HepG2 (cell line): ENCODE measurements around the gene GDF15. TPM values are rescaled to one million over a fixed set of nuclear protein-coding genes. Genes with fewer than 3 reads are reported as not detected.

Source experiments
- FIP1L1 ChIP-seq: fragments of 200-400 bp; formaldehyde crosslinking; IDR thresholded peaks from 2 replicates; pipeline ENCODE4 v1.6.1; 2018; ENCODE audit warnings: low read depth, mild to moderate bottlenecking, low read length, moderate library complexity, borderline replicate concordance; ENCODE audit not compliant: insufficient read depth
- GLI4 ChIP-seq: sonication (generic); formaldehyde crosslinking; IDR thresholded peaks from 2 replicates; pipeline ENCODE4 v1.5.1; 2020; ENCODE audit warnings: missing genetic modification reagents, mild to moderate bottlenecking, moderate library complexity, borderline replicate concordance
- HHEX ChIP-seq: IDR thresholded peaks from 2 replicates; pipeline ENCODE4 v1.6.1; 2016; ENCODE audit warnings: control low read depth
- MIER2 ChIP-seq: IDR thresholded peaks from 2 replicates; pipeline ENCODE4 v1.6.1; 2016; ENCODE audit warnings: missing biosample characterization, missing genetic modification reagents
- PHF21A ChIP-seq: sonication (generic); formaldehyde crosslinking; IDR thresholded peaks from 2 replicates; pipeline ENCODE4 v1.5.0; 2020; ENCODE audit warnings: mild to moderate bottlenecking, missing genetic modification reagents
- PRPF4 ChIP-seq: fragments of 200-400 bp; formaldehyde crosslinking; IDR thresholded peaks from 2 replicates; pipeline ENCODE4 v1.6.1; 2016; ENCODE audit warnings: low read length, low read depth; ENCODE audit not compliant: poor library complexity, severe bottlenecking
- RELA ChIP-seq: sonication (generic); formaldehyde crosslinking; IDR thresholded peaks from 2 replicates; pipeline ENCODE4 v1.4.0; 2020; ENCODE audit warnings: missing genetic modification reagents
- ZBTB21 ChIP-seq: sonication (generic); formaldehyde crosslinking; IDR thresholded peaks from 2 replicates; pipeline ENCODE4 v1.4.0; 2020; ENCODE audit warnings: missing genetic modification reagents
- ZNF234 ChIP-seq: sonication (generic); formaldehyde crosslinking; conservative IDR thresholded peaks from 2 replicates; pipeline ENCODE4 v1.5.1; 2020; ENCODE audit warnings: mild to moderate bottlenecking, missing genetic modification reagents
- ZNF547 ChIP-seq: sonication (generic); formaldehyde crosslinking; IDR thresholded peaks from 2 replicates; pipeline ENCODE4 v1.5.1; 2020; ENCODE audit warnings: mild to moderate bottlenecking, missing genetic modification reagents
- polyA plus RNA-seq, 8 experiments: library from polyadenylated mRNA; depleted of rRNA in 3 of 8; stranded (reverse) in 7 of 8; unstranded in 1 of 8; fragments of >200 nt; fragmentation: Illumina TruSeq in 4 of 8; extraction: Trizol in 4 of 8; gene quantifications; 2 replicates each; pipeline versions ENCODE4 v1.2.1 to v1.2.3, GENCODE V29; 2011 to 2016; ENCODE audit warnings: low read depth in 4 of 8, missing spikeins in 1 of 8, mixed read lengths in 1 of 8; ENCODE audit not compliant: insufficient read depth in 1 of 8
- total RNA-seq, 5 experiments: library from RNA; depleted of rRNA; stranded (reverse); fragments of >200 nt; fragmentation: Illumina TruSeq; extraction: Trizol; gene quantifications; 2 replicates each; pipeline ENCODE4 v1.2.3, GENCODE V29; 2016; ENCODE audit warnings: low read depth in 1 of 5
- TF ChIP-seq, protein P1 (sequence below): IDR thresholded peaks from 2 replicates; pipeline ENCODE4 v1.6.1; 2012; ENCODE audit warnings: low read length, improper control_type of control experiment
- TF ChIP-seq, protein P2 (sequence below), 2 experiments: fragments of 450-650 bp in 1 of 2; sonication (generic) in 1 of 2; formaldehyde crosslinking in 1 of 2; IDR thresholded peaks; 2 replicates each; pipeline versions ENCODE4 v1.6.1 to v1.8.0; 2016 to 2022; ENCODE audit warnings: antibody characterized with exemption in 1 of 2, mild to moderate bottlenecking in 1 of 2, missing genetic modification reagents in 1 of 2
- TF ChIP-seq, protein P3 (sequence below): sonication (generic); formaldehyde crosslinking; IDR thresholded peaks from 2 replicates; pipeline ENCODE4 v1.9.0; 2021; ENCODE audit warnings: missing genetic modification reagents, borderline replicate concordance

The GDF15 gene
- total and polyA plus RNA-seq, 2 of the 13 experiments (the other 11 are each of a cell fraction or from before 2014, with no cell fraction given): 146 to 422 TPM

DNA sequence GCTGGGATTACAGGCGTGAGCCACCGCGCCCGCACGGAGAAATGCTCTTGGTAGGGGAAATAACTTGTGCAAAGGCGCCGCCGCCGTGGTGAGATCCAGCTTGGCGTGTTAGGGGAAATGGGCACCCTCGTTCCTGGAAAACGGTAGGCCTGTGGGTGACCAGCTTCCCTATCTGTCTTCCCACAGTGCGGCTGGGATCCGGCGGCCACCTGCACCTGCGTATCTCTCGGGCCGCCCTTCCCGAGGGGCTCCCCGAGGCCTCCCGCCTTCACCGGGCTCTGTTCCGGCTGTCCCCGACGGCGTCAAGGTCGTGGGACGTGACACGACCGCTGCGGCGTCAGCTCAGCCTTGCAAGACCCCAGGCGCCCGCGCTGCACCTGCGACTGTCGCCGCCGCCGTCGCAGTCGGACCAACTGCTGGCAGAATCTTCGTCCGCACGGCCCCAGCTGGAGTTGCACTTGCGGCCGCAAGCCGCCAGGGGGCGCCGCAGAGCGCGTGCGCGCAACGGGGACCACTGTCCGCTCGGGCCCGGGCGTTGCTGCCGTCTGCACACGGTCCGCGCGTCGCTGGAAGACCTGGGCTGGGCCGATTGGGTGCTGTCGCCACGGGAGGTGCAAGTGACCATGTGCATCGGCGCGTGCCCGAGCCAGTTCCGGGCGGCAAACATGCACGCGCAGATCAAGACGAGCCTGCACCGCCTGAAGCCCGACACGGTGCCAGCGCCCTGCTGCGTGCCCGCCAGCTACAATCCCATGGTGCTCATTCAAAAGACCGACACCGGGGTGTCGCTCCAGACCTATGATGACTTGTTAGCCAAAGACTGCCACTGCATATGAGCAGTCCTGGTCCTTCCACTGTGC is 2.4 kb downstream of the GDF15 start (continued):
- TF ChIP-seq, protein P1, sequence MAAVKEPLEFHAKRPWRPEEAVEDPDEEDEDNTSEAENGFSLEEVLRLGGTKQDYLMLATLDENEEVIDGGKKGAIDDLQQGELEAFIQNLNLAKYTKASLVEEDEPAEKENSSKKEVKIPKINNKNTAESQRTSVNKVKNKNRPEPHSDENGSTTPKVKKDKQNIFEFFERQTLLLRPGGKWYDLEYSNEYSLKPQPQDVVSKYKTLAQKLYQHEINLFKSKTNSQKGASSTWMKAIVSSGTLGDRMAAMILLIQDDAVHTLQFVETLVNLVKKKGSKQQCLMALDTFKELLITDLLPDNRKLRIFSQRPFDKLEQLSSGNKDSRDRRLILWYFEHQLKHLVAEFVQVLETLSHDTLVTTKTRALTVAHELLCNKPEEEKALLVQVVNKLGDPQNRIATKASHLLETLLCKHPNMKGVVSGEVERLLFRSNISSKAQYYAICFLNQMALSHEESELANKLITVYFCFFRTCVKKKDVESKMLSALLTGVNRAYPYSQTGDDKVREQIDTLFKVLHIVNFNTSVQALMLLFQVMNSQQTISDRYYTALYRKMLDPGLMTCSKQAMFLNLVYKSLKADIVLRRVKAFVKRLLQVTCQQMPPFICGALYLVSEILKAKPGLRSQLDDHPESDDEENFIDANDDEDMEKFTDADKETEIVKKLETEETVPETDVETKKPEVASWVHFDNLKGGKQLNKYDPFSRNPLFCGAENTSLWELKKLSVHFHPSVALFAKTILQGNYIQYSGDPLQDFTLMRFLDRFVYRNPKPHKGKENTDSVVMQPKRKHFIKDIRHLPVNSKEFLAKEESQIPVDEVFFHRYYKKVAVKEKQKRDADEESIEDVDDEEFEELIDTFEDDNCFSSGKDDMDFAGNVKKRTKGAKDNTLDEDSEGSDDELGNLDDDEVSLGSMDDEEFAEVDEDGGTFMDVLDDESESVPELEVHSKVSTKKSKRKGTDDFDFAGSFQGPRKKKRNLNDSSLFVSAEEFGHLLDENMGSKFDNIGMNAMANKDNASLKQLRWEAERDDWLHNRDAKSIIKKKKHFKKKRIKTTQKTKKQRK: no peak
- TF ChIP-seq ZBTB21: no peak
- no peak for TF ChIP-seq RELA (CRISPR knock-in tag)
- TF ChIP-seq, protein P2, sequence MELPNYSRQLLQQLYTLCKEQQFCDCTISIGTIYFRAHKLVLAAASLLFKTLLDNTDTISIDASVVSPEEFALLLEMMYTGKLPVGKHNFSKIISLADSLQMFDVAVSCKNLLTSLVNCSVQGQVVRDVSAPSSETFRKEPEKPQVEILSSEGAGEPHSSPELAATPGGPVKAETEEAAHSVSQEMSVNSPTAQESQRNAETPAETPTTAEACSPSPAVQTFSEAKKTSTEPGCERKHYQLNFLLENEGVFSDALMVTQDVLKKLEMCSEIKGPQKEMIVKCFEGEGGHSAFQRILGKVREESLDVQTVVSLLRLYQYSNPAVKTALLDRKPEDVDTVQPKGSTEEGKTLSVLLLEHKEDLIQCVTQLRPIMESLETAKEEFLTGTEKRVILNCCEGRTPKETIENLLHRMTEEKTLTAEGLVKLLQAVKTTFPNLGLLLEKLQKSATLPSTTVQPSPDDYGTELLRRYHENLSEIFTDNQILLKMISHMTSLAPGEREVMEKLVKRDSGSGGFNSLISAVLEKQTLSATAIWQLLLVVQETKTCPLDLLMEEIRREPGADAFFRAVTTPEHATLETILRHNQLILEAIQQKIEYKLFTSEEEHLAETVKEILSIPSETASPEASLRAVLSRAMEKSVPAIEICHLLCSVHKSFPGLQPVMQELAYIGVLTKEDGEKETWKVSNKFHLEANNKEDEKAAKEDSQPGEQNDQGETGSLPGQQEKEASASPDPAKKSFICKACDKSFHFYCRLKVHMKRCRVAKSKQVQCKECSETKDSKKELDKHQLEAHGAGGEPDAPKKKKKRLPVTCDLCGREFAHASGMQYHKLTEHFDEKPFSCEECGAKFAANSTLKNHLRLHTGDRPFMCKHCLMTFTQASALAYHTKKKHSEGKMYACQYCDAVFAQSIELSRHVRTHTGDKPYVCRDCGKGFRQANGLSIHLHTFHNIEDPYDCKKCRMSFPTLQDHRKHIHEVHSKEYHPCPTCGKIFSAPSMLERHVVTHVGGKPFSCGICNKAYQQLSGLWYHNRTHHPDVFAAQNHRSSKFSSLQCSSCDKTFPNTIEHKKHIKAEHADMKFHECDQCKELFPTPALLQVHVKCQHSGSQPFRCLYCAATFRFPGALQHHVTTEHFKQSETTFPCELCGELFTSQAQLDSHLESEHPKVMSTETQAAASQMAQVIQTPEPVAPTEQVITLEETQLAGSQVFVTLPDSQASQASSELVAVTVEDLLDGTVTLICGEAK (IDR thresholded peaks at IDR 0.05): no peak
- TF ChIP-seq, protein P2 (CRISPR knock-in tag; IDR thresholded peaks at IDR 0.05): peak; percentile 71
- TF ChIP-seq, protein P3, sequence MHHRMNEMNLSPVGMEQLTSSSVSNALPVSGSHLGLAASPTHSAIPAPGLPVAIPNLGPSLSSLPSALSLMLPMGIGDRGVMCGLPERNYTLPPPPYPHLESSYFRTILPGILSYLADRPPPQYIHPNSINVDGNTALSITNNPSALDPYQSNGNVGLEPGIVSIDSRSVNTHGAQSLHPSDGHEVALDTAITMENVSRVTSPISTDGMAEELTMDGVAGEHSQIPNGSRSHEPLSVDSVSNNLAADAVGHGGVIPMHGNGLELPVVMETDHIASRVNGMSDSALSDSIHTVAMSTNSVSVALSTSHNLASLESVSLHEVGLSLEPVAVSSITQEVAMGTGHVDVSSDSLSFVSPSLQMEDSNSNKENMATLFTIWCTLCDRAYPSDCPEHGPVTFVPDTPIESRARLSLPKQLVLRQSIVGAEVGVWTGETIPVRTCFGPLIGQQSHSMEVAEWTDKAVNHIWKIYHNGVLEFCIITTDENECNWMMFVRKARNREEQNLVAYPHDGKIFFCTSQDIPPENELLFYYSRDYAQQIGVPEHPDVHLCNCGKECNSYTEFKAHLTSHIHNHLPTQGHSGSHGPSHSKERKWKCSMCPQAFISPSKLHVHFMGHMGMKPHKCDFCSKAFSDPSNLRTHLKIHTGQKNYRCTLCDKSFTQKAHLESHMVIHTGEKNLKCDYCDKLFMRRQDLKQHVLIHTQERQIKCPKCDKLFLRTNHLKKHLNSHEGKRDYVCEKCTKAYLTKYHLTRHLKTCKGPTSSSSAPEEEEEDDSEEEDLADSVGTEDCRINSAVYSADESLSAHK (CRISPR knock-in tag): no peak
- TF ChIP-seq GLI4 (CRISPR knock-in tag): peak; percentile 79; the same call in 1 of the 2 replicates
- TF ChIP-seq PHF21A (CRISPR knock-in tag): peak; percentile 85
- TF ChIP-seq MIER2 (CRISPR knock-in tag): no peak
- no peak; the same call in 1 of the 2 replicates for TF ChIP-seq FIP1L1
- TF ChIP-seq ZNF234: 0 out of 2 replicates have a peak, but pooled peaks have one; percentile 84
- peak; percentile 85 for TF ChIP-seq ZNF547 (CRISPR knock-in tag)
- no peak for TF ChIP-seq HHEX (CRISPR knock-in tag)
- TF ChIP-seq PRPF4: peak; percentile 46
